Heart right ventricle (tissue), 16 donors: ENCODE data around the gene EGFR. TPM values are rescaled to one million over a fixed set of nuclear protein-coding genes. Genes with fewer than 3 reads are reported as not detected.

Experiments used
- ATAC-seq, 8 donors: fragments of 200-7000 bp; cut with Tn5 transposase; one replicate each; pipeline ENCODE4 v1.9.1; 2020; ENCODE audit warnings: mild to moderate bottlenecking in 8 of 8, moderate library complexity in 8 of 8, moderate number of reproducible peaks in 1 of 8
- DNase-seq, 2 donors: peaks; one replicate each; pipeline ENCODE4 v3.0.0-alpha.2; 2020
- H3K27ac ChIP-seq, 10 donors: fragments of 200-600 bp; sonication (generic) in 2 of 10; one replicate each; pipeline versions ENCODE4 v1.5.0 to v1.8.0; 2020 to 2022; ENCODE audit warnings: mild to moderate bottlenecking in 3 of 10
- H3K27me3 ChIP-seq, 7 donors: fragments of 200-600 bp; one replicate each; pipeline ENCODE4 v1.8.0; 2021 to 2022; ENCODE audit warnings: mild to moderate bottlenecking in 2 of 7
- H3K36me3 ChIP-seq, 9 donors: fragments of 200-600 bp; sonication (generic) in 1 of 9; one replicate each; pipeline versions ENCODE4 v1.5.0 to v1.8.0; 2020 to 2022; ENCODE audit warnings: mild to moderate bottlenecking in 2 of 9
- H3K4me1 ChIP-seq, 9 donors: fragments of 200-600 bp; sonication (generic) in 1 of 9; one replicate each; pipeline versions ENCODE4 v1.5.0 to v1.8.0; 2020 to 2022; ENCODE audit warnings: mild to moderate bottlenecking in 4 of 9
- H3K4me3 ChIP-seq, 10 donors: fragments of 200-600 bp; sonication (generic) in 2 of 10; one replicate each; pipeline versions ENCODE4 v1.5.0 to v1.8.0; 2020 to 2022; ENCODE audit warnings: mild to moderate bottlenecking in 7 of 10, moderate library complexity in 2 of 10
- H3K9me3 ChIP-seq, 11 donors: fragments of 200-600 bp in 10 of 11; sonication (generic) in 2 of 11; one replicate each; pipeline versions ENCODE4 v1.5.0 to v1.8.0; 2013 to 2022; ENCODE audit warnings: mild to moderate bottlenecking in 2 of 11, control low read depth in 1 of 11, moderate library complexity in 1 of 11
- WGBS, 2 donors: extraction: QIAGEN DNeasy Blood & Tissue Kit; methylation state at CpG; one replicate each; pipeline ENCODE4 v1.1.7; 2013; ENCODE audit warnings: inconsistent platforms in 1 of 2; 5-methylcytosine and 5-hydroxymethylcytosine counted together
- intact Hi-C, 10 donors: fragments of 100-400 bp; cut with DNase I; formaldehyde crosslinking; loops; one replicate each; pipeline versions ENCODE4 v1.11.1 to v1.14.2; 2022
- polyA plus RNA-seq, 2 donors: library from polyadenylated mRNA; stranded (reverse); fragments of 200-250 nt; gene quantifications; one replicate each; pipeline ENCODE4 v1.2.3, GENCODE V29; 2013
- total RNA-seq, 10 donors: library from RNA; stranded (reverse); fragmentation: NEBNext Ultra II Directional in 3 of 10; extraction: Animal tissue kit (Norgen Biotek cat#: 25700) in 3 of 10; gene quantifications; one replicate each; pipeline versions ENCODE4 v1.2.1 to v1.2.4, GENCODE V29; 2021 to 2023
- TF ChIP-seq, protein P1 (sequence below), 9 donors: fragments of 200-600 bp; sonication (generic) in 2 of 9; IDR thresholded peaks; one replicate each; pipeline versions ENCODE4 v1.5.0 to v1.8.0; 2021 to 2022; ENCODE audit warnings: antibody characterized with exemption in 9 of 9, mild to moderate bottlenecking in 5 of 9, moderate library complexity in 1 of 9
- donor health status: Arrhythmogenic right ventricular cardiomyopathy.
- donor health status: ischemic (EF 13 %, LVEDD 7.1; RV severe dilation, severe dysfunction).
- donor health status: healthy with polysubstance abuse.
- donor health status: DM: no; HTN: yes; CAD: no.
- donor health status: DM: no; HTN: no; CAD: no.
- donor health status: ischemic (EF 25% LVEDD 6.9; RV normal size, moderate dysfunction).
- donor health status: ischemic (EF 25% LVEDD 5.7; RV mildly dilated, moderate dysfunction).
- donor health status: healthy.
- donor health status: DM: yes; HTN: yes; CAD: no.
- donor health status: Ischemic cardiomyopathy.
- donor health status: ischemic (EF 35%, LVEDD 5.7; RV mildly dilated, moderate dysfunction).
- donor health status: nonischemic (EF 11% LVEDD 7.7; RV severe dilation, severe dysfunction).
- donor health status: DM: yes; HTN: yes; CAD: no.
- donor health status: PGD.
- donor health status: ischemic (EF 29% LVEDD 5.4; RV normal size, mild dysfunction).
- donor health status: nonischemic (EF 23%, LVEDD 6.1; RV moderate dilation, normal function).

EGFR gene
- total and polyA plus RNA-seq, 12 donors: 1.9 to 13.5 (median 7.6) TPM

GRCh38 chr7:55093674-55094073 lies 74.9 kb downstream of the EGFR start:
- Histone ChIP-seq H3K27ac (peak overlapping the region in 6 of 10 donors; percentile 19 to 49 (median 42)), H3K9me3 (no peaks in the 10 kb centered on the region), H3K4me3 (no peak overlapping the region), H3K4me1 (peaks cover 4 to 69% (median 34%) of the 10 kb centered on the region in 9 donors), H3K36me3 (no peaks in the 10 kb centered on the region), H3K27me3 (no peaks in the 10 kb centered on the region)
- no peak for DNase-seq
- intact Hi-C loops: loop anchor here in 1 of 10 donors (5.0 kb wide), 1 partner anchor 39 kb away; no protein-coding TSS in a partner anchor
- 75 to 83% methylated on average over 7 of the region's 7 CpGs for WGBS, 2 donors
- peak in 1 of 8 donors; percentile 25 for ATAC-seq
- TF ChIP-seq, protein P1, sequence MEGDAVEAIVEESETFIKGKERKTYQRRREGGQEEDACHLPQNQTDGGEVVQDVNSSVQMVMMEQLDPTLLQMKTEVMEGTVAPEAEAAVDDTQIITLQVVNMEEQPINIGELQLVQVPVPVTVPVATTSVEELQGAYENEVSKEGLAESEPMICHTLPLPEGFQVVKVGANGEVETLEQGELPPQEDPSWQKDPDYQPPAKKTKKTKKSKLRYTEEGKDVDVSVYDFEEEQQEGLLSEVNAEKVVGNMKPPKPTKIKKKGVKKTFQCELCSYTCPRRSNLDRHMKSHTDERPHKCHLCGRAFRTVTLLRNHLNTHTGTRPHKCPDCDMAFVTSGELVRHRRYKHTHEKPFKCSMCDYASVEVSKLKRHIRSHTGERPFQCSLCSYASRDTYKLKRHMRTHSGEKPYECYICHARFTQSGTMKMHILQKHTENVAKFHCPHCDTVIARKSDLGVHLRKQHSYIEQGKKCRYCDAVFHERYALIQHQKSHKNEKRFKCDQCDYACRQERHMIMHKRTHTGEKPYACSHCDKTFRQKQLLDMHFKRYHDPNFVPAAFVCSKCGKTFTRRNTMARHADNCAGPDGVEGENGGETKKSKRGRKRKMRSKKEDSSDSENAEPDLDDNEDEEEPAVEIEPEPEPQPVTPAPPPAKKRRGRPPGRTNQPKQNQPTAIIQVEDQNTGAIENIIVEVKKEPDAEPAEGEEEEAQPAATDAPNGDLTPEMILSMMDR (IDR thresholded peaks at IDR 0.05): no peak

DNA sequence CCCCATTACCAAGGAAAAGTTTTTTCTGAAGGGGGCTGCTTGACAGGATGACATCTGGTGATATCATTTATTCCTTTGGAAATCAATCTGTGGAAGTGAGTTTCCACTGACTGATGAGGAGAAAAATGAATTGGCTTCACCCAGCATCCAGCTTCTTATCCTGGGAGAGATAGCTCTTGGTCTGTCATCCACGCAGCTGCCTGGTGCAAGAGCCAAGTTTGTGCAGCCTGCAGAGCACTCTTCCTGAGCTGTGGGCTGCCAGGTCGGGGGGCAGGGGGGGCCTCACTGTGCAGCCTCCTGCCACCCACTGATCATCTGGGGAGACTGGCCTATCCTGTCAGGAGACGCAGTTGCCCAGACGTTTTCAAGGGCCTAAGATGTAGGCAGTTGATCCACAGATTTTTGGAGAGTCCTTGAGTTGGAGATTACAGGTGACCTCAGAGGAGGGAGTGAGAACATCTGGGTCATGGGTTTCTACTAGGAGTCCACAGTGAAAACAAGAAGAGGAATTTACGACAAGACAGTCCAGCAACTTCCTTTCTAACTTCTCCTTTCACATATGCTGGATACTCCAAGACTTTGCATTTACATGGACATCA lies 75.4 kb downstream of the EGFR start:
- Histone ChIP-seq H3K36me3 (no peaks in the 10 kb centered on the region), H3K27me3 (no peaks in the 10 kb centered on the region), H3K4me3 (no peak overlapping the region), H3K27ac (peak overlapping the region in 4 of 10 donors; percentile 26 to 47 (median 42)), H3K4me1 (peaks cover 4 to 74% (median 35%) of the 10 kb centered on the region in 9 donors), H3K9me3 (no peaks in the 10 kb centered on the region)
- ATAC-seq (peak in 5 of 8 donors; percentile 36 to 57 (median 38)), DNase-seq (no peak)
- 45 to 53% methylated on average over 5 of the region's 5 CpGs for WGBS, 2 donors
- intact Hi-C loops: loop anchor here in 1 of 10 donors (5.0 kb wide), 1 partner anchor 38 kb away; no protein-coding TSS in a partner anchor
- TF ChIP-seq, protein P1 (IDR thresholded peaks at IDR 0.05): no peak

DNA sequence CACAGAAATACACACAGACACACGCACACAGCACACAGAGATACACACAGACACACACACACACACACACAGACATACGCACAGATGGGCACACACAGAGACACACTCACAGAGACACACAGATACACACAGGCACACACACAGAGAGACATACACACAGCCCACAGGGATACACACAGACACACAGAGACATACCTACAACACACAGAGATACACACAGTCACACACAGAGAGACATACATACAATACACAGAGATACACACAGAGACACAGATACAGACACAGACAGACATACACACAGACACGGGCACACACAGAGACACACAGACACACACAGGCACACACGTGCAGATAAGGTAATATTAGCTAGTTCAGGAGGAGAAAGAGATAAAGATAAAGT lies 76.9 kb downstream of the EGFR start:
- intact Hi-C loops: loop anchor here in 1 of 10 donors (5.0 kb wide), 1 partner anchor 37 kb away; no protein-coding TSS in a partner anchor
- WGBS, 2 donors: 90 to 92% methylated on average over 4 of the region's 4 CpGs
- peaks cover 7 to 89% (median 50%) of the 10 kb centered on the region in 9 donors for H3K4me1 ChIP-seq
- no peak overlapping the region for H3K27ac ChIP-seq
- H3K4me3 ChIP-seq: no peak overlapping the region
- H3K27me3 ChIP-seq: no peaks in the 10 kb centered on the region
- no peak for DNase-seq
- H3K9me3 ChIP-seq: no peaks in the 10 kb centered on the region
- ATAC-seq: no peak
- TF ChIP-seq, protein P1 (IDR thresholded peaks at IDR 0.05): no peak
- H3K36me3 ChIP-seq: no peaks in the 10 kb centered on the region

DNA sequence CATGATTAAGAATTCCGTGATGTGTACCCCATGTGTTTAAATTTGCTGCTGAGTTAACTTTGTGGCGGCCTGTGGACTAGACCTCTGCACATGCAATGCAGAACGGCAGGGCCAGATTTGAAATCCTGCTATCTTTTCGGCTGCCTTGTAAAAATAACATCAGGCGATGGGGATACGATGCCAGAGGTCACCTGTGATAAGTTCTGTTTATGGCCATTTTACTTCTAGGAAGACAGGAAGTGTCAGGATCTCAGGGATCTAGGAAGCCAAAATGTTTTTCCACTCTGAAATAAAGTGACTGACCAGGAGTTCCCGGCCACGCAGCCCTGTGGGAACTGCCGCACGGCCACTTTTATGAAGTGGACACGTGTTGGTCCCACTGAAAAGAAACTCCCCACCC lies 77.5 kb downstream of the EGFR start:
- 68 to 74% methylated on average over 11 of the region's 11 CpGs for WGBS, 2 donors
- DNase-seq: no peak
- ATAC-seq: no peak
- intact Hi-C loops: loop anchor here in 1 of 10 donors (5.0 kb wide), 1 partner anchor 36 kb away; no protein-coding TSS in a partner anchor
- Histone ChIP-seq H3K27ac (no peak overlapping the region), H3K27me3 (no peaks in the 10 kb centered on the region), H3K36me3 (no peaks in the 10 kb centered on the region), H3K4me1 (peaks cover 12 to 89% (median 55%) of the 10 kb centered on the region in 9 donors), H3K4me3 (no peak overlapping the region), H3K9me3 (no peaks in the 10 kb centered on the region)
- TF ChIP-seq, protein P1 (IDR thresholded peaks at IDR 0.05): no peak
